Measurements from ENCODE around the gene COPS7A. TPM values are rescaled to one million over a fixed set of nuclear protein-coding genes. Genes with fewer than 3 reads are reported as not detected.
A peak's percentile ranks its signal among the peaks of the same experiment; 100 is the strongest.

COPS7A gene
- total RNA-seq, 1 donor from 2014 or later, result 24.5 TPM

GRCh38 chr12:6694701-6695100, 29.1 kb upstream of the COPS7A start:
- no peak for DNase-seq (ENCODE audit: low spot score)
- H3K36me3 Mint-ChIP-seq, result peaks cover 9% of the 10 kb centered on the region
- H3F3A ChIP-seq (ENCODE audit: low read depth), result peaks cover 33% of the 10 kb centered on the region
- no peaks in the 10 kb centered on the region for H3K9me3 Mint-ChIP-seq
- H3K27me3 Mint-ChIP-seq (ENCODE audit: insufficient read depth, low read depth), result peaks cover 12% of the 10 kb centered on the region
- H3K27ac ChIP-seq, result no peak overlapping the region
- H3K4me3 ChIP-seq, result no peak overlapping the region
- no peak overlapping the region for H3K4me2 ChIP-seq
- no peaks in the 10 kb centered on the region for H3K9me3 ChIP-seq (ENCODE audit: low read depth)
- TF ChIP-seq EZH2 (IDR thresholded peaks at IDR 0.05) (no peak), CTCF (IDR thresholded peaks at IDR 0.05) (no peak), EZH2phosphoT487 (IDR thresholded peaks at IDR 0.05) (no peak)
- no peak overlapping the region for H3K4me3 Mint-ChIP-seq
- H3K79me2 ChIP-seq (ENCODE audit: low read depth), result peaks cover 23% of the 10 kb centered on the region
- no peak overlapping the region for H3K27ac Mint-ChIP-seq
- H3K9ac ChIP-seq, result no peak overlapping the region
- peaks cover 41% of the 10 kb centered on the region for H3K4me1 Mint-ChIP-seq
- no peaks in the 10 kb centered on the region for H3K27me3 ChIP-seq
- H4K20me1 ChIP-seq (ENCODE audit: low read depth), result no peaks in the 10 kb centered on the region
- no peak overlapping the region for H2AFZ ChIP-seq (replicated peaks)
- no peaks in the 10 kb centered on the region for H3K36me3 ChIP-seq
- H3K4me1 ChIP-seq, result peaks cover 14% of the 10 kb centered on the region

- Histone ChIP-seq H4K20me1 (ENCODE audit: low read depth) (no peaks in the 10 kb centered on the region), H3K4me2 (no peak overlapping the region), H3K36me3 (no peaks in the 10 kb centered on the region), H3K27me3 (no peaks in the 10 kb centered on the region), H3K4me3 (no peak overlapping the region), H3K79me2 (ENCODE audit: low read depth) (peaks cover 23% of the 10 kb centered on the region), H2AFZ (replicated peaks) (no peak overlapping the region), H3K9ac (no peak overlapping the region), H3K27ac (no peak overlapping the region), H3F3A (ENCODE audit: low read depth) (peaks cover 33% of the 10 kb centered on the region), H3K4me1 (peaks cover 10% of the 10 kb centered on the region), H3K9me3 (ENCODE audit: low read depth) (no peaks in the 10 kb centered on the region)
- Mint-ChIP-seq H3K4me3 (no peak overlapping the region), H3K27me3 (ENCODE audit: insufficient read depth, low read depth) (peaks cover 14% of the 10 kb centered on the region), H3K27ac (peak overlapping the region; percentile 44), H3K4me1 (peaks cover 36% of the 10 kb centered on the region), H3K36me3 (peaks cover 9% of the 10 kb centered on the region), H3K9me3 (no peaks in the 10 kb centered on the region)
- TF ChIP-seq EZH2 (IDR thresholded peaks at IDR 0.05), result no peak
- TF ChIP-seq CTCF (IDR thresholded peaks at IDR 0.05), result no peak
- TF ChIP-seq EZH2phosphoT487 (IDR thresholded peaks at IDR 0.05), result no peak
- DNase-seq (ENCODE audit: low spot score), result no peak
Measured at GRCh38 chr12:6695313-6696045, 28.4 kb upstream of the COPS7A start.

GRCh38 chr12:6696690-6697583, 26.9 kb upstream of the COPS7A start:
- peaks cover 19% of the 10 kb centered on the region for H3K27me3 Mint-ChIP-seq (ENCODE audit: insufficient read depth, low read depth)
- H4K20me1 ChIP-seq (ENCODE audit: low read depth), result no peaks in the 10 kb centered on the region
- H3K9me3 Mint-ChIP-seq, result no peaks in the 10 kb centered on the region
- peaks cover 29% of the 10 kb centered on the region for H3F3A ChIP-seq (ENCODE audit: low read depth)
- no peak overlapping the region for H3K4me3 ChIP-seq
- peaks cover 13% of the 10 kb centered on the region for H3K4me1 ChIP-seq
- H3K4me1 Mint-ChIP-seq, result peaks cover 41% of the 10 kb centered on the region
- no peak overlapping the region for H3K4me3 Mint-ChIP-seq
- H3K27ac ChIP-seq, result no peak overlapping the region
- H3K9ac ChIP-seq, result no peak overlapping the region
- peaks cover 11% of the 10 kb centered on the region for H3K36me3 Mint-ChIP-seq
- H3K27ac Mint-ChIP-seq, result peak overlapping the region; percentile 1
- no peaks in the 10 kb centered on the region for H3K36me3 ChIP-seq
- H3K27me3 ChIP-seq, result peaks cover 12% of the 10 kb centered on the region
- no peak overlapping the region for H3K4me2 ChIP-seq
- H2AFZ ChIP-seq (replicated peaks), result no peak overlapping the region
- no peak for DNase-seq (ENCODE audit: low spot score)
- peaks cover 19% of the 10 kb centered on the region for H3K79me2 ChIP-seq (ENCODE audit: low read depth)
- H3K9me3 ChIP-seq (ENCODE audit: low read depth), result no peaks in the 10 kb centered on the region
- TF ChIP-seq EZH2 (IDR thresholded peaks at IDR 0.05) (no peak), CTCF (IDR thresholded peaks at IDR 0.05) (no peak), EZH2phosphoT487 (IDR thresholded peaks at IDR 0.05) (no peak)

Data from neural progenitor cell (in vitro differentiated cells).